ENCODE data around the gene GPD1.

The GPD1 gene

DNA sequence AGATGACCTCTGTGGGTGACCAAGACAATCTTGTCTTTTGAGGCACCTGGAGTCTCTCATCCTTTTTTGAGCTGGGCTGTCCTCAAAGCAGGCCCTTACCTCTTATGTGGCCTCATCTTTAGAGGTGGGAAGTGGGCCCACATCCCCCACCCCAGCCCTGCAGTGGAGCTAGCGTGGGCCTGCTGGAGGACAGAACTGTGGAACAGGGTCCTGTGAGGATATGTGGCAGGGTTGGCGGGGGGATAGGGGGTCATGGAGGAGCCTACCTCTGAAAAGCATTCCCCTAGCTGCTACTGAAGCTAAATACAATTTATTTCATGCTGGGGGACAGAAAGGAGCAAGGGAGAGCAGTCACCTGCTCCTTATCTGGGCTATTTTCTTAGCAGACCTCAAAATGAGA, 457 bp upstream of the GPD1 start:
- peaks cover 17% of the 10 kb centered on the region for H3K36me3 ChIP-seq (replicated peaks)
- no peak overlapping the region for H3K4me3 ChIP-seq (ENCODE audit: low read depth, low read length)
- DNase-seq = no peak
- TF ChIP-seq, protein P1, sequence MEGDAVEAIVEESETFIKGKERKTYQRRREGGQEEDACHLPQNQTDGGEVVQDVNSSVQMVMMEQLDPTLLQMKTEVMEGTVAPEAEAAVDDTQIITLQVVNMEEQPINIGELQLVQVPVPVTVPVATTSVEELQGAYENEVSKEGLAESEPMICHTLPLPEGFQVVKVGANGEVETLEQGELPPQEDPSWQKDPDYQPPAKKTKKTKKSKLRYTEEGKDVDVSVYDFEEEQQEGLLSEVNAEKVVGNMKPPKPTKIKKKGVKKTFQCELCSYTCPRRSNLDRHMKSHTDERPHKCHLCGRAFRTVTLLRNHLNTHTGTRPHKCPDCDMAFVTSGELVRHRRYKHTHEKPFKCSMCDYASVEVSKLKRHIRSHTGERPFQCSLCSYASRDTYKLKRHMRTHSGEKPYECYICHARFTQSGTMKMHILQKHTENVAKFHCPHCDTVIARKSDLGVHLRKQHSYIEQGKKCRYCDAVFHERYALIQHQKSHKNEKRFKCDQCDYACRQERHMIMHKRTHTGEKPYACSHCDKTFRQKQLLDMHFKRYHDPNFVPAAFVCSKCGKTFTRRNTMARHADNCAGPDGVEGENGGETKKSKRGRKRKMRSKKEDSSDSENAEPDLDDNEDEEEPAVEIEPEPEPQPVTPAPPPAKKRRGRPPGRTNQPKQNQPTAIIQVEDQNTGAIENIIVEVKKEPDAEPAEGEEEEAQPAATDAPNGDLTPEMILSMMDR (IDR thresholded peaks at IDR 0.05; ENCODE audit: low read depth, low read length, missing control alignments) = no peak
- in situ Hi-C loops (cut with HindIII; ENCODE audit: low pct_ligation_motif_present, low sequenced_read_pairs) = no loop called here
- H3K27me3 ChIP-seq (replicated peaks) = no peaks in the 10 kb centered on the region
- no peak overlapping the region for H3K27ac ChIP-seq

DNA sequence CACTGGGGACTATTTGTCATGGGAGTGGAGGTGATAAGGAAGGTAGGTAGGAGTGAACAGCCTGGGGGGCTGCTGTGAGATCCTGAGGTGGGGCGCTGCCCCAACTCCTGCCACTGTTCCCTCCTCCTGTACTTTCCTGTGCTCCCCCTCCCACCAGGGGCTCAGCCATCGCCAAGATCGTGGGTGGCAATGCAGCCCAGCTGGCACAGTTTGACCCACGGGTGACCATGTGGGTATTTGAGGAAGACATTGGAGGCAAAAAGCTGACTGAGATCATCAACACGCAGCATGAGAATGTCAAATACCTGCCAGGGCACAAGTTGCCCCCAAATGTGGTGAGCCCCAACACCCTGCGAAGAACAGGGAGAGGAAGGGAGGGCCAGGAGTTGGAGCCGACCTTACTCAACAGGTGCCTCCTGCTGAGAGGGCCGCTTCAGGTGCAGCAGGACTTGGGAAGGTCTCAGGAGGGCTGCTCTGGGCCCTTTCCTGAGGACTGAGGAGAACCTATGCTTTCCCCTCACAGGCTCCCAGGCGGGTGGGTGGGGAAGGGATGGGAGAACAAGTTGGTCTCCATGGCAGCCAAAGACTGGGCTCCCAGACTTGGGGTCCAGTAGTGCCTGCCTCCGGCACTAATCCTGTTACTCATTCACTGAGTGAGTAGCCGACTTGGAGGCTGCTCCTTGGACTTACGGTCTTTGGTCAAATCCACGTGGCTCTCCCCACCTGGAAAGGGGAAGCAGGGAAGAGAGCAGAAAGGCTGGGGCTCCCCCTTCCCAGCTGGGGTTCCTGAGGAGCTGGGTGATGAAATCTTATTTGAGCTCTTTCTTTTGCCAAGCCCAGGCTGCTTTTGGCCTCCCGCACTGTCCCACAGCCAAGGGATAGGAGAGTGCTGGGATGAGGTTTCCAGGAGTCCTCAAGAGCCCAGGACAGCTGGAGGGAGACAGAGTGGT, 884 bp downstream of the GPD1 start:
- DNase-seq = no peak
- Histone ChIP-seq H3K36me3 (replicated peaks) (peaks cover 4% of the 10 kb centered on the region), H3K4me3 (ENCODE audit: low read depth, low read length) (no peak overlapping the region)

DNA sequence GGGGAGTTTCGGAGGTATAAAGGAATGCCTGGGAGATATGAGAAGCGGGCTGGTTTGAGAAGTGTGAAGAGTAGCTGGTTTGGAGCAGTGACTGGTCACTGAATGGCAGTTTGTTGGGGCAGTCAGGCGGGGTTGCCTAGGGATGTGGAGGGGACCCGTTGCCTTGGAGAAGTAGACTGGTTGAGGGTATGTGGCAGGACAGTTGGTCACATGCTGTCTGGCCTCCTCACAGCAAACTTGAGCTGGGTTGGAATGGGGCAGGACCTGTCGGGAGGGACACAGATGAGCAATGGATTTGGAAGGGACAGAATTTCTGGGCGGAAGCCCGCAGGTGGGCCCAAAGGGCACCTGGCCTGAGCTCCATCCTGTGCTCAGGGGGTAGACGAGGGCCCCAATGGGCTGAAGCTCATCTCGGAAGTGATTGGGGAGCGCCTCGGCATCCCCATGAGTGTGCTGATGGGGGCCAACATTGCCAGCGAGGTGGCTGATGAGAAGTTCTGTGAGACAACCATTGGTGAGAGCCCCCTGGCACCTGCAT, 2.2 kb downstream of the GPD1 start:
- H3K4me3 ChIP-seq (ENCODE audit: low read depth, low read length) = no peak overlapping the region
- no peaks in the 10 kb centered on the region for H3K27me3 ChIP-seq (replicated peaks)
- H3K27ac ChIP-seq = no peak overlapping the region
- H3K36me3 ChIP-seq (replicated peaks) = no peaks in the 10 kb centered on the region
- in situ Hi-C loops (cut with HindIII; ENCODE audit: low pct_ligation_motif_present, low sequenced_read_pairs) = no loop called here
- TF ChIP-seq, protein P1 (IDR thresholded peaks at IDR 0.05; ENCODE audit: low read depth, low read length, missing control alignments) = no peak
- no peak for DNase-seq

More for the DNA sequence above, 884 bp downstream of the GPD1 start:
- in situ Hi-C loops (cut with HindIII; ENCODE audit: low pct_ligation_motif_present, low sequenced_read_pairs) = no loop called here
- H3K27ac ChIP-seq = no peak overlapping the region
- TF ChIP-seq, protein P1 (IDR thresholded peaks at IDR 0.05; ENCODE audit: low read depth, low read length, missing control alignments) = no peak
- no peaks in the 10 kb centered on the region for H3K27me3 ChIP-seq (replicated peaks)

DNA sequence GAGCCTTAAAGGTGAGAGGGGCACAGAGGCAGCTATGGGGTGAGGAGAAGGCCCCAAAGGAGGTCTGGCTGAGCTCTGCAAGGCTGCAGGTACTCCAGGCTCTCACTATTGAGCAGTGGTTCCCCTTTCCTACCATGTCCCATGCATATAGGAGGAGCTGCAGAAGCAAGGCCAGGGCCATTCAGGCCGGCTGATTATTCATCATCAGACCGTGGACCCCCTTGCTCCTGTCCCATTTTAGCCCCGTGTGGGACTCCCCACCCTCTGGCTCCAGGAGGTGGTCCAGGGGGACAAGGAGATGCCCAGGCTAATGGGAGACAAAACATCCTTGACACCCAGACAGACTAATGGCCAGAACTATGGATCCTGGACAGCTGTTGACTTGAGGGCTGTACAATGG, 3.1 kb downstream of the GPD1 start:
- Histone ChIP-seq H3K4me3 (ENCODE audit: low read depth, low read length) (no peak overlapping the region), H3K27ac (no peak overlapping the region), H3K27me3 (replicated peaks) (no peaks in the 10 kb centered on the region), H3K36me3 (replicated peaks) (no peaks in the 10 kb centered on the region)
- in situ Hi-C loops (cut with HindIII; ENCODE audit: low pct_ligation_motif_present, low sequenced_read_pairs) = no loop called here
- DNase-seq = no peak
- TF ChIP-seq, protein P1 (IDR thresholded peaks at IDR 0.05; ENCODE audit: low read depth, low read length, missing control alignments) = no peak

DNA sequence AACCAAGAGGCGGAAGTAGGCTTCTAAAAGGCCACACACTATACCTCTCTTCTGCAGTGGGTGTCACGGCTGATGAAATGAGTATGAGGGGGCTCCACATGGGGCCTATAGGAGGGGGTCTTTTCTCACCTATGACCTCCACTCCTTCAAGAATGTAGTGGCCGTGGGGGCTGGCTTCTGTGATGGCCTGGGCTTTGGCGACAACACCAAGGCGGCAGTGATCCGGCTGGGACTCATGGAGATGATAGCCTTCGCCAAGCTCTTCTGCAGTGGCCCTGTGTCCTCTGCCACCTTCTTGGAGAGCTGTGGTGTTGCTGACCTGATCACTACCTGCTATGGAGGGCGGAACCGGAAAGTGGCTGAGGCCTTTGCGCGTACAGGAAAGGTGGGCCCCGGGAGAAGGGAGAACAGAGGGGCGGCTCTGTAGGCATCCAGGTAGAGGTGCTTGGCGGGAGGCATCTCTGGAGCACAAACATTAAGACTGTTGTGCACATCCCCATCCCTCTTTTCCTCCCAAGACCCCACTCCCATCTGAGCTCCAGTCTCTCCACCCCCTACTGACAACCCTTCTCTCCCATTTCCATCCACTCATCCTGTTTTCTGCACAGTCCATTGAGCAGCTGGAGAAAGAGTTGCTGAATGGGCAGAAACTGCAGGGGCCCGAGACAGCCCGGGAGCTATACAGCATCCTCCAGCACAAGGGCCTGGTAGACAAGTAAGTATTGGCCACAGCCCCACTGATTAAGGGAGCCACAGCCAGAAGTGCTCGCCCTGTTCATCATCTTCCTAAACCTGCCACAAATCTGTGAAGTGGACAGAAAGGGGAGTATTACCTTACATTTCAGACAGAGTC, 3.8 kb downstream of the GPD1 start:
- H3K36me3 ChIP-seq (replicated peaks) = no peaks in the 10 kb centered on the region
- H3K27me3 ChIP-seq (replicated peaks) = no peaks in the 10 kb centered on the region
- no peak overlapping the region for H3K27ac ChIP-seq
- H3K4me3 ChIP-seq (ENCODE audit: low read depth, low read length) = no peak overlapping the region
- TF ChIP-seq, protein P1 (IDR thresholded peaks at IDR 0.05; ENCODE audit: low read depth, low read length, missing control alignments) = no peak
- in situ Hi-C loops (cut with HindIII; ENCODE audit: low pct_ligation_motif_present, low sequenced_read_pairs) = no loop called here
- DNase-seq = no peak
